B cell (primary cell): ENCODE results near the gene BPIFB3. TPM values are rescaled to one million over a fixed set of nuclear protein-coding genes. Genes with fewer than 3 reads are reported as not detected.

Source experiments
- ATAC-seq: fragments of 200-7000 bp; cut with Tn5 transposase; one replicate; pipeline ENCODE4 v1.10.0; 2021; ENCODE audit warnings: low read depth, mild to moderate bottlenecking, moderate number of reproducible peaks, moderate library complexity
- CTCF ChIA-PET: fragments of 350-600 bp; sonication (Branson Sonifier 250); formaldehyde crosslinking; loops from one replicate; lab custom pipeline; 2021; ENCODE audit warnings: antibody characterized with exemption, inconsistent platforms; lab: Charles Lee
- POLR2A ChIA-PET: fragments of 350-600 bp; sonication (Branson Sonifier 250); formaldehyde crosslinking; loops from one replicate; lab custom pipeline; 2021; ENCODE audit warnings: antibody characterized with exemption; lab: Charles Lee
- DNase-seq: peaks from one replicate; pipeline ENCODE4 v3.0.0; 2013
- H2AFZ ChIP-seq: 2 replicates; pipeline ENCODE4 v1.6.1; 2012; ENCODE audit warnings: mild to moderate bottlenecking, low read depth, low read length; ENCODE audit not compliant: insufficient read depth, poor library complexity, severe bottlenecking
- H3K27ac ChIP-seq, 2 donors: 1 replicate in 1 of 2; 2 replicates in 1 of 2; pipeline ENCODE4 v1.5.1; 2012 to 2013; ENCODE audit warnings: low read length in 2 of 2, mild to moderate bottlenecking in 2 of 2, moderate library complexity in 1 of 2
- H3K27me3 ChIP-seq, 4 experiments: fragments of 200-600 bp in 1 of 4; sonication (generic) in 1 of 4; replicated peaks in 1 of 4; 1 replicate in 2 of 4; 2 replicates in 2 of 4; pipeline versions ENCODE4 v1.6.1 to v1.7.0; 2013 to 2016; ENCODE audit warnings: low read length in 3 of 4, mild to moderate bottlenecking in 2 of 4, mixed read lengths in 1 of 4, moderate library complexity in 1 of 4; ENCODE audit not compliant: insufficient read depth in 4 of 4, control insufficient read depth in 3 of 4; ENCODE audit errors: control extremely low read depth in 1 of 4
- H3K36me3 ChIP-seq, 2 experiments: replicated peaks in 1 of 2; 1 replicate in 1 of 2; 2 replicates in 1 of 2; pipeline versions ENCODE4 v1.6.1 to v1.7.1; 2013; ENCODE audit warnings: low read length in 1 of 2; ENCODE audit not compliant: insufficient read depth in 2 of 2, control insufficient read depth in 1 of 2; ENCODE audit errors: control extremely low read depth in 1 of 2, extremely low read depth in 1 of 2
- H3K4me1 ChIP-seq, 2 donors: fragments of 200-600 bp in 1 of 2; sonication (generic) in 1 of 2; 1 replicate in 1 of 2; 2 replicates in 1 of 2; pipeline versions ENCODE4 v1.5.1 to v1.6.1; 2013 to 2017; ENCODE audit warnings: low read length in 2 of 2; ENCODE audit not compliant: control insufficient read depth in 2 of 2, insufficient read depth in 2 of 2
- H3K4me2 ChIP-seq: replicated peaks from 2 replicates; pipeline ENCODE3; 2012; ENCODE audit warnings: mild to moderate bottlenecking, low read depth, low read length; ENCODE audit not compliant: poor library complexity, severe bottlenecking
- H3K4me3 ChIP-seq, 5 experiments: fragments of 200-600 bp in 1 of 5; sonication (generic) in 1 of 5; 1 replicate in 3 of 5; 2 replicates in 2 of 5; pipeline versions ENCODE4 v1.5.1 to v1.7.0; 2011 to 2016; ENCODE audit warnings: low read length in 4 of 5, mild to moderate bottlenecking in 4 of 5, low read depth in 2 of 5, control low read depth in 1 of 5, moderate library complexity in 1 of 5; ENCODE audit not compliant: insufficient read depth in 1 of 5; ENCODE audit errors: control extremely low read depth in 1 of 5, extremely low read depth in 1 of 5
- H3K79me2 ChIP-seq: fragments of 200-600 bp; sonication (generic); one replicate; pipeline ENCODE4 v1.6.0; 2016; ENCODE audit warnings: low read length; ENCODE audit not compliant: control insufficient read depth, insufficient read depth
- H3K9ac ChIP-seq: fragments of 200-600 bp; sonication (generic); 2 replicates; pipeline ENCODE4 v1.6.1; 2017; ENCODE audit warnings: mild to moderate bottlenecking, low read length, moderate library complexity
- H3K9me3 ChIP-seq, 3 donors: one replicate each; pipeline versions ENCODE4 v1.6.1 to v1.7.1; 2013; ENCODE audit warnings: low read length in 2 of 3; ENCODE audit not compliant: control insufficient read depth in 2 of 3, insufficient read depth in 1 of 3; ENCODE audit errors: control extremely low read depth in 1 of 3
- H4K20me1 ChIP-seq: 2 replicates; pipeline ENCODE4 v1.6.0; 2012; ENCODE audit warnings: mild to moderate bottlenecking, low read length; ENCODE audit not compliant: insufficient read depth, control insufficient read depth, poor library complexity, severe bottlenecking
- H3K27ac Mint-ChIP-seq: one replicate; pipeline ENCODE4 v1.8.0; 2021; ENCODE audit warnings: mixed read lengths
- H3K27me3 Mint-ChIP-seq: one replicate; pipeline ENCODE4 v1.8.0; 2021; ENCODE audit warnings: mixed read lengths
- H3K4me1 Mint-ChIP-seq: one replicate; pipeline ENCODE4 v1.8.0; 2021; ENCODE audit warnings: mixed read lengths
- H3K4me3 Mint-ChIP-seq: one replicate; pipeline ENCODE4 v1.8.0; 2021; ENCODE audit warnings: mixed read lengths
- H3K9me3 Mint-ChIP-seq: one replicate; pipeline ENCODE4 v1.8.0; 2022; ENCODE audit warnings: mixed read lengths; ENCODE audit not compliant: insufficient read depth
- CTCF ChIP-seq: fragments of 200-600 bp; IDR thresholded peaks from one replicate; pipeline ENCODE4 v1.8.0; 2022; ENCODE audit warnings: antibody characterized with exemption, mild to moderate bottlenecking
- EZH2 ChIP-seq: IDR thresholded peaks from 2 replicates; pipeline ENCODE4 v1.6.1; 2012; ENCODE audit warnings: borderline replicate concordance, low read depth, mild to moderate bottlenecking, moderate library complexity, low read length; ENCODE audit not compliant: insufficient read depth, poor library complexity, severe bottlenecking
- whole genome bisulfite sequencing: methylation state at CpG from one replicate; pipeline ENCODE4 v1.1.5; 2013; ENCODE audit warnings: missing lambda C conversion rate; ENCODE audit not compliant: insufficient coverage; 5-methylcytosine and 5-hydroxymethylcytosine counted together
- intact Hi-C: fragments of 100-400 bp; cut with micrococcal nuclease; formaldehyde crosslinking; loops from one replicate; pipeline ENCODE4 v1.10.0; 2022
- polyA plus RNA-seq: library from polyadenylated mRNA; depleted of rRNA; stranded (reverse); fragments of >200 nt; gene quantifications from 2 replicates; pipeline ENCODE4 v1.2.3, GENCODE V29; 2012
- total RNA-seq, 2 donors: library from RNA; stranded (reverse); fragments of 120-200 nt in 1 of 2; gene quantifications; 1 replicate in 1 of 2; 2 replicates in 1 of 2; pipeline versions ENCODE4 v1.2.3 to v1.2.4, GENCODE V29; 2013 to 2022

The BPIFB3 gene
- total and polyA plus RNA-seq, 2 donors (not counting 1 experiment from before 2014, with no cell fraction given) = not detected

GRCh38 chr20:33097001-33097400 is 43.3 kb downstream of the BPIFB3 start:
- Histone ChIP-seq H3K27me3 (no peaks in the 10 kb centered on the region), H3K4me1 (no peaks in the 10 kb centered on the region), H3K4me2 (no peak overlapping the region), H3K4me3 (no peak overlapping the region), H2AFZ (no peak overlapping the region), H3K79me2 (no peaks in the 10 kb centered on the region), H3K36me3 (no peaks in the 10 kb centered on the region), H3K9me3 (no peaks in the 10 kb centered on the region), H3K9ac (no peak overlapping the region), H4K20me1 (no peaks in the 10 kb centered on the region), H3K27ac (no peak overlapping the region)
- ATAC-seq = no peak
- no peaks in the 10 kb centered on the region for H3K9me3 Mint-ChIP-seq
- no peak overlapping the region for H3K4me3 Mint-ChIP-seq
- H3K27me3 Mint-ChIP-seq = peaks cover 14% of the 10 kb centered on the region
- TF ChIP-seq CTCF = no peak
- ChIA-PET POLR2A (no interaction called here), CTCF (interaction anchor here (0.5 to 3.2 kb wide), 3 partner anchors 196 to 276 kb away, joined by 3 to 25 read pairs (median 3); no protein-coding TSS in a partner anchor)
- no peaks in the 10 kb centered on the region for H3K4me1 Mint-ChIP-seq
- no peak overlapping the region for H3K27ac Mint-ChIP-seq
- DNase-seq = no peak
- intact Hi-C loops = no loop called here
- WGBS = 89% methylated on average over 4 of the region's 4 CpGs

- ChIA-PET POLR2A (no interaction called here), CTCF (interaction anchor here (1.5 kb wide), 1 partner anchor 198 kb away, joined by 7 read pairs; no protein-coding TSS in a partner anchor)
- no peak overlapping the region for H3K9ac ChIP-seq
- H3K9me3 ChIP-seq = no peaks in the 10 kb centered on the region
- WGBS = 93% methylated on average over 2 of the region's 10 CpGs
- TF ChIP-seq EZH2 = no peak
- no peak for TF ChIP-seq CTCF
- no peaks in the 10 kb centered on the region for H3K4me1 ChIP-seq
- no peaks in the 10 kb centered on the region for H3K36me3 ChIP-seq
- ATAC-seq (no peak), DNase-seq (no peak)
- Mint-ChIP-seq H3K4me3 (no peak overlapping the region), H3K9me3 (no peaks in the 10 kb centered on the region), H3K27ac (no peak overlapping the region), H3K27me3 (peaks cover 14% of the 10 kb centered on the region), H3K4me1 (no peaks in the 10 kb centered on the region)
- H3K27me3 ChIP-seq = no peaks in the 10 kb centered on the region
- H3K79me2 ChIP-seq = no peaks in the 10 kb centered on the region
- H3K4me2 ChIP-seq = no peak overlapping the region
- no peak overlapping the region for H3K27ac ChIP-seq
- no peak overlapping the region for H3K4me3 ChIP-seq
- intact Hi-C loops = no loop called here
- H2AFZ ChIP-seq = no peak overlapping the region
- H4K20me1 ChIP-seq = no peaks in the 10 kb centered on the region
These were observed 46.3 kb downstream of the BPIFB3 start for GRCh38 chr20:33099843-33100538.
